Globus pallidus (tissue), 1 donor: ENCODE results near the gene KCNS1.

Source experiments
- DNase-seq: peaks from one replicate; pipeline ENCODE4 v3.0.0-alpha.2; 2015; ENCODE audit warnings: low spot score

KCNS1 gene

GRCh38 chr20:45109634-45110033 lies 8.7 kb upstream of the KCNS1 start:
- DNase-seq = no peak

GRCh38 chr20:45105317-45105716 lies 4.4 kb upstream of the KCNS1 start:
- no peak for DNase-seq

GRCh38 chr20:45104786-45105185 lies 3.9 kb upstream of the KCNS1 start:
- DNase-seq = no peak

GRCh38 chr20:45103072-45103471 lies 2.1 kb upstream of the KCNS1 start:
- DNase-seq = no peak

- no peak for DNase-seq
Measured at GRCh38 chr20:45101333-45101850, 465 bp upstream of the KCNS1 start.

GRCh38 chr20:45098103-45098773 lies 2.7 kb downstream of the KCNS1 start:
- no peak for DNase-seq

GRCh38 chr20:45097485-45098102 lies 3.3 kb downstream of the KCNS1 start:
- DNase-seq = no peak

- no peak for DNase-seq
Measured at GRCh38 chr20:45096781-45097180, 4.1 kb downstream of the KCNS1 start.

- peak; percentile 72 for DNase-seq
Measured at GRCh38 chr20:45095805-45096238, 5.1 kb downstream of the KCNS1 start.

GRCh38 chr20:45094864-45095574 lies 5.9 kb downstream of the KCNS1 start:
- DNase-seq = no peak

- DNase-seq = no peak
Measured at GRCh38 chr20:45094201-45094600, 6.7 kb downstream of the KCNS1 start.

GRCh38 chr20:45092898-45093297 lies 8.0 kb downstream of the KCNS1 start:
- no peak for DNase-seq

- DNase-seq = no peak
Measured at GRCh38 chr20:45091366-45091765, 9.6 kb downstream of the KCNS1 start.

- DNase-seq = no peak
Measured at GRCh38 chr20:45090481-45090880, 10.4 kb downstream of the KCNS1 start.

GRCh38 chr20:45088247-45088646 lies 12.7 kb downstream of the KCNS1 start:
- DNase-seq = no peak

GRCh38 chr20:45087814-45088213 lies 13.1 kb downstream of the KCNS1 start:
- no peak for DNase-seq

GRCh38 chr20:45087097-45087790 lies 13.7 kb downstream of the KCNS1 start:
- DNase-seq = no peak

GRCh38 chr20:45085867-45086266 lies 15.1 kb downstream of the KCNS1 start:
- DNase-seq = no peak

- DNase-seq = no peak
Measured at GRCh38 chr20:45085289-45085688, 15.6 kb downstream of the KCNS1 start.

GRCh38 chr20:45083127-45083526 lies 17.8 kb downstream of the KCNS1 start:
- no peak for DNase-seq

- no peak for DNase-seq
Measured at GRCh38 chr20:45082468-45082867, 18.5 kb downstream of the KCNS1 start.

- DNase-seq = no peak
Measured at GRCh38 chr20:45080867-45081624, 19.9 kb downstream of the KCNS1 start.
